SK-N-SH treated with all-trans-retinoic acid at 6 μM for 48 hours (cell line): ENCODE results near the gene DTWD2.

Experiments used
- ATAC-seq: fragments of 200-7000 bp; cut with Tn5 transposase; 3 replicates; pipeline ENCODE4 v1.9.1; 2020; ENCODE audit warnings: mild to moderate bottlenecking, moderate library complexity
- ARNTL ChIP-seq: fragments of 450-650 bp; formaldehyde crosslinking; IDR thresholded peaks from 2 replicates; pipeline ENCODE4 v1.5.0; 2020; ENCODE audit warnings: low read depth, mild to moderate bottlenecking, moderate library complexity, borderline replicate concordance
- BACH2 ChIP-seq: fragments of 250-450 bp; sonication (Bioruptor Pico); IDR thresholded peaks from 2 replicates; pipeline ENCODE4 v1.9.0; 2021; ENCODE audit warnings: mild to moderate bottlenecking, borderline replicate concordance
- ESRRG ChIP-seq: fragments of 250-450 bp; sonication (Bioruptor Pico); IDR thresholded peaks from 2 replicates; pipeline ENCODE4 v1.6.1; 2021; ENCODE audit warnings: mild to moderate bottlenecking
- GLIS3 ChIP-seq: fragments of 250-450 bp; sonication (Bioruptor Pico); IDR thresholded peaks from 2 replicates; pipeline ENCODE4 v1.5.0; 2020; ENCODE audit warnings: mild to moderate bottlenecking, moderate library complexity
- ISL1 ChIP-seq: fragments of 250-450 bp; sonication (Bioruptor Pico); IDR thresholded peaks from 2 replicates; pipeline ENCODE4 v2.1.2; 2022; ENCODE audit warnings: mild to moderate bottlenecking, moderate library complexity
- OSR1 ChIP-seq: fragments of 250-450 bp; sonication (Bioruptor Pico); IDR thresholded peaks from 2 replicates; pipeline ENCODE4 v1.8.0; 2022; ENCODE audit warnings: moderate library complexity, mild to moderate bottlenecking, inconsistent platforms
- PPARA ChIP-seq: fragments of 250-450 bp; sonication (Bioruptor Pico); IDR thresholded peaks from 2 replicates; pipeline ENCODE4 v1.5.0; 2020; ENCODE audit warnings: mild to moderate bottlenecking, borderline replicate concordance
- RARB ChIP-seq: fragments of 250-450 bp; sonication (Bioruptor Pico); IDR thresholded peaks from 2 replicates; pipeline ENCODE4 v1.8.0; 2021; ENCODE audit warnings: mild to moderate bottlenecking, moderate library complexity
- SNAI2 ChIP-seq: fragments of 250-450 bp; sonication (Bioruptor Pico); IDR thresholded peaks from 2 replicates; pipeline ENCODE4 v1.5.0; 2020; ENCODE audit warnings: mild to moderate bottlenecking, moderate library complexity
- TCF4 ChIP-seq: fragments of 250-450 bp; sonication (Bioruptor Pico); IDR thresholded peaks from 2 replicates; pipeline ENCODE4 v1.8.0; 2021; ENCODE audit warnings: mild to moderate bottlenecking, moderate library complexity, borderline replicate concordance
- TOX ChIP-seq: fragments of 250-450 bp; sonication (Bioruptor Pico); IDR thresholded peaks from 2 replicates; pipeline ENCODE4 v1.8.0; 2021; ENCODE audit warnings: mild to moderate bottlenecking, moderate library complexity, borderline replicate concordance
- ZC3H10 ChIP-seq: fragments of 250-450 bp; sonication (Bioruptor Pico); IDR thresholded peaks from 2 replicates; pipeline ENCODE4 v1.5.1; 2021; ENCODE audit warnings: mild to moderate bottlenecking, moderate library complexity
- ZFP3 ChIP-seq: fragments of 250-450 bp; sonication (Bioruptor Pico); IDR thresholded peaks from 2 replicates; pipeline ENCODE4 v1.5.0; 2020; ENCODE audit warnings: mild to moderate bottlenecking, moderate library complexity
- ZFP30 ChIP-seq: fragments of 450-650 bp; formaldehyde crosslinking; IDR thresholded peaks from 2 replicates; pipeline ENCODE4 v1.5.0; 2022; ENCODE audit warnings: mild to moderate bottlenecking, moderate library complexity
- ZNF70 ChIP-seq: fragments of 450-650 bp; formaldehyde crosslinking; IDR thresholded peaks from 2 replicates; pipeline ENCODE4 v1.5.0; 2020; ENCODE audit warnings: mild to moderate bottlenecking, moderate library complexity
- TF ChIP-seq, protein P1 (sequence below): fragments of 250-450 bp; sonication (Bioruptor Pico); IDR thresholded peaks from 2 replicates; pipeline ENCODE4 v1.5.1; 2021; ENCODE audit warnings: mild to moderate bottlenecking, moderate library complexity
- TF ChIP-seq, protein P2 (sequence below): fragments of 250-450 bp; sonication (Bioruptor Pico); IDR thresholded peaks from 2 replicates; pipeline ENCODE4 v1.5.0; 2020; ENCODE audit warnings: mild to moderate bottlenecking, moderate library complexity
- TF ChIP-seq, protein P3 (sequence below): fragments of 250-450 bp; sonication (Bioruptor Pico); IDR thresholded peaks from 2 replicates; pipeline ENCODE4 v1.8.0; 2020; ENCODE audit warnings: mild to moderate bottlenecking, moderate library complexity, borderline replicate concordance
- TF ChIP-seq, protein P4 (sequence below): fragments of 250-450 bp; sonication (Bioruptor Pico); IDR thresholded peaks from 2 replicates; pipeline ENCODE4 v1.8.0; 2021; ENCODE audit warnings: low read depth, mild to moderate bottlenecking, moderate library complexity, borderline replicate concordance

DTWD2 gene

DNA sequence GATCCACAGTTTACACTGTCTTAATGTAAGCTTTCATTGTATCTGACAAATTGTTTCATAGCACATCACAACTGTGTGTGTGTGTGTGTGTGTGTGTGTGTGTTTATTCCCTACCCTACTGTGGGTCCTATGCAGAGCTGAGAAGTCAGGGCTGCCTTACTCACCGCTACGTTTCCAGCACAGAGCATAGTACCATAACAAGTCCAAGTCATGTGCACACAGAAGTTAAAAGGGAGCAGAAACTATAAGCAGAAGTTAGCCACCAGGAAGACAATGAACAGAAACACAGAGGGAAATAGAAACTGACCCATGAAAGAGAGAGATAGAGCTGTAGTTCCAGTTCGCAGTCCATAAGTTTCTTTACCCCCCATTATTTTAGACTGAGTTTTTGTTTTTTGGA lies 44.3 kb upstream of the DTWD2 start:
- ATAC-seq = no peak
- TF ChIP-seq ISL1 (CRISPR knock-in tag) (no peak), TOX (CRISPR knock-in tag) (no peak), TCF4 (CRISPR knock-in tag) (no peak), ZFP3 (no peak), RARB (CRISPR knock-in tag) (no peak), ZFP30 (no peak), ARNTL (CRISPR knock-in tag) (no peak), BACH2 (CRISPR knock-in tag) (no peak), SNAI2 (CRISPR knock-in tag) (no peak), GLIS3 (no peak), OSR1 (CRISPR knock-in tag) (no peak)
- TF ChIP-seq, protein P1, sequence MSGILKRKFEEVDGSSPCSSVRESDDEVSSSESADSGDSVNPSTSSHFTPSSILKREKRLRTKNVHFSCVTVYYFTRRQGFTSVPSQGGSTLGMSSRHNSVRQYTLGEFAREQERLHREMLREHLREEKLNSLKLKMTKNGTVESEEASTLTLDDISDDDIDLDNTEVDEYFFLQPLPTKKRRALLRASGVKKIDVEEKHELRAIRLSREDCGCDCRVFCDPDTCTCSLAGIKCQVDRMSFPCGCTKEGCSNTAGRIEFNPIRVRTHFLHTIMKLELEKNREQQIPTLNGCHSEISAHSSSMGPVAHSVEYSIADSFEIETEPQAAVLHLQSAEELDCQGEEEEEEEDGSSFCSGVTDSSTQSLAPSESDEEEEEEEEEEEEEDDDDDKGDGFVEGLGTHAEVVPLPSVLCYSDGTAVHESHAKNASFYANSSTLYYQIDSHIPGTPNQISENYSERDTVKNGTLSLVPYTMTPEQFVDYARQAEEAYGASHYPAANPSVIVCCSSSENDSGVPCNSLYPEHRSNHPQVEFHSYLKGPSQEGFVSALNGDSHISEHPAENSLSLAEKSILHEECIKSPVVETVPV (CRISPR knock-in tag) = no peak

- no peak for TF ChIP-seq ZC3H10 (CRISPR knock-in tag)
- TF ChIP-seq BACH2 (CRISPR knock-in tag) = no peak
- TF ChIP-seq ISL1 (CRISPR knock-in tag) = no peak
- TF ChIP-seq, protein P2, sequence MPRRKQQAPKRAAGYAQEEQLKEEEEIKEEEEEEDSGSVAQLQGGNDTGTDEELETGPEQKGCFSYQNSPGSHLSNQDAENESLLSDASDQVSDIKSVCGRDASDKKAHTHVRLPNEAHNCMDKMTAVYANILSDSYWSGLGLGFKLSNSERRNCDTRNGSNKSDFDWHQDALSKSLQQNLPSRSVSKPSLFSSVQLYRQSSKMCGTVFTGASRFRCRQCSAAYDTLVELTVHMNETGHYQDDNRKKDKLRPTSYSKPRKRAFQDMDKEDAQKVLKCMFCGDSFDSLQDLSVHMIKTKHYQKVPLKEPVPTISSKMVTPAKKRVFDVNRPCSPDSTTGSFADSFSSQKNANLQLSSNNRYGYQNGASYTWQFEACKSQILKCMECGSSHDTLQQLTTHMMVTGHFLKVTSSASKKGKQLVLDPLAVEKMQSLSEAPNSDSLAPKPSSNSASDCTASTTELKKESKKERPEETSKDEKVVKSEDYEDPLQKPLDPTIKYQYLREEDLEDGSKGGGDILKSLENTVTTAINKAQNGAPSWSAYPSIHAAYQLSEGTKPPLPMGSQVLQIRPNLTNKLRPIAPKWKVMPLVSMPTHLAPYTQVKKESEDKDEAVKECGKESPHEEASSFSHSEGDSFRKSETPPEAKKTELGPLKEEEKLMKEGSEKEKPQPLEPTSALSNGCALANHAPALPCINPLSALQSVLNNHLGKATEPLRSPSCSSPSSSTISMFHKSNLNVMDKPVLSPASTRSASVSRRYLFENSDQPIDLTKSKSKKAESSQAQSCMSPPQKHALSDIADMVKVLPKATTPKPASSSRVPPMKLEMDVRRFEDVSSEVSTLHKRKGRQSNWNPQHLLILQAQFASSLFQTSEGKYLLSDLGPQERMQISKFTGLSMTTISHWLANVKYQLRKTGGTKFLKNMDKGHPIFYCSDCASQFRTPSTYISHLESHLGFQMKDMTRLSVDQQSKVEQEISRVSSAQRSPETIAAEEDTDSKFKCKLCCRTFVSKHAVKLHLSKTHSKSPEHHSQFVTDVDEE (CRISPR knock-in tag) = no peak
- TF ChIP-seq ARNTL (CRISPR knock-in tag) = no peak
- TF ChIP-seq, protein P3, sequence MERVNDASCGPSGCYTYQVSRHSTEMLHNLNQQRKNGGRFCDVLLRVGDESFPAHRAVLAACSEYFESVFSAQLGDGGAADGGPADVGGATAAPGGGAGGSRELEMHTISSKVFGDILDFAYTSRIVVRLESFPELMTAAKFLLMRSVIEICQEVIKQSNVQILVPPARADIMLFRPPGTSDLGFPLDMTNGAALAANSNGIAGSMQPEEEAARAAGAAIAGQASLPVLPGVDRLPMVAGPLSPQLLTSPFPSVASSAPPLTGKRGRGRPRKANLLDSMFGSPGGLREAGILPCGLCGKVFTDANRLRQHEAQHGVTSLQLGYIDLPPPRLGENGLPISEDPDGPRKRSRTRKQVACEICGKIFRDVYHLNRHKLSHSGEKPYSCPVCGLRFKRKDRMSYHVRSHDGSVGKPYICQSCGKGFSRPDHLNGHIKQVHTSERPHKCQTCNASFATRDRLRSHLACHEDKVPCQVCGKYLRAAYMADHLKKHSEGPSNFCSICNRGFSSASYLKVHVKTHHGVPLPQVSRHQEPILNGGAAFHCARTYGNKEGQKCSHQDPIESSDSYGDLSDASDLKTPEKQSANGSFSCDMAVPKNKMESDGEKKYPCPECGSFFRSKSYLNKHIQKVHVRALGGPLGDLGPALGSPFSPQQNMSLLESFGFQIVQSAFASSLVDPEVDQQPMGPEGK (CRISPR knock-in tag) = no peak
- TF ChIP-seq, protein P4, sequence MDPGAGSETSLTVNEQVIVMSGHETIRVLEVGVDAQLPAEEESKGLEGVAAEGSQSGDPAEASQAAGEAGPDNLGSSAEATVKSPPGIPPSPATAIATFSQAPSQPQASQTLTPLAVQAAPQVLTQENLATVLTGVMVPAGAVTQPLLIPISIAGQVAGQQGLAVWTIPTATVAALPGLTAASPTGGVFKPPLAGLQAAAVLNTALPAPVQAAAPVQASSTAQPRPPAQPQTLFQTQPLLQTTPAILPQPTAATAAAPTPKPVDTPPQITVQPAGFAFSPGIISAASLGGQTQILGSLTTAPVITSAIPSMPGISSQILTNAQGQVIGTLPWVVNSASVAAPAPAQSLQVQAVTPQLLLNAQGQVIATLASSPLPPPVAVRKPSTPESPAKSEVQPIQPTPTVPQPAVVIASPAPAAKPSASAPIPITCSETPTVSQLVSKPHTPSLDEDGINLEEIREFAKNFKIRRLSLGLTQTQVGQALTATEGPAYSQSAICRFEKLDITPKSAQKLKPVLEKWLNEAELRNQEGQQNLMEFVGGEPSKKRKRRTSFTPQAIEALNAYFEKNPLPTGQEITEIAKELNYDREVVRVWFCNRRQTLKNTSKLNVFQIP (CRISPR knock-in tag) = no peak
- TF ChIP-seq, protein P1 (CRISPR knock-in tag) = no peak
- TF ChIP-seq ZNF70 (CRISPR knock-in tag) = no peak
- no peak for TF ChIP-seq GLIS3
- TF ChIP-seq ZFP30 = no peak
- TF ChIP-seq ESRRG (CRISPR knock-in tag) = no peak
- no peak for TF ChIP-seq RARB (CRISPR knock-in tag)
- no peak for ATAC-seq
These were observed 43.6 kb upstream of the DTWD2 start for GRCh38 chr5:119031905-119032304.

DNA sequence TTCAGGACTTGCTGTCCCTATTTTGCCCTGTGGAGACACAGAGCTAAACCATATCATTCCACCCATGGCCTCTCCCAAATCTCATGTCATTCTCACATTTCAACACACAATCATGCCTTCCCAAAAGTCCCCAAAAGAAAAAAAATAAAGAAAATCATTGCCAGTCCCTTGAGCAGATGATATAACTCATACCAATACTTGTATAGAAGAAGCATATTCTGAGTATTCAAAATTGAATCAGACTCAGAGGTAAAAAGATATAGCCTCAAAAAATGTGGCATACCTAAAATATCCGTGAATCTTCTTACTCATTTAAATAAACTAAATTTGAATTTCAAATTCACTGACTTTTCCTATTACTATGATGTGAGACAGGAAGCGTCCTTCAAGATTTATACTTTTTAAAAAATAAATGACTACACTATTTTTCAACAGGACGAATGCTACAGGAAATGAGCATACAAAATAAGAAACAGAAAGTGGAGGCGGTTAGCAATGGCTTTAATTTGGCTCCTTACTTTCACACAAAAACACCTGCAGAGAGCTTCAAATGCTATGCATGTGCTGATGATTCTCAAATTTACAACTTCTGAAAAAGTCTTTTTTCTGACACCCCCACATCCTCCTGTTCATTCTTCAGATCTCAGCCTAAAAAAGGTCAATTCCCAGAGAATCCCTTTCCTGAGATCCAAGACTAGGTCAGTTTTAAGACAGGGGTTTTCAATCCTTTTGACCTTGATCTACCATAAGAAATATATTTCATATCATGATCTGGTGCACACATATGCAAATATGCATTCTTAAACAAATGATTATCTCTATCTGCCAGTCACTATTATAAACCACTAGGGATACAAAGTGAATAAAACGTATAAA lies 42.9 kb upstream of the DTWD2 start:
- ATAC-seq = no peak
- no peak for TF ChIP-seq ISL1 (CRISPR knock-in tag)
- TF ChIP-seq ZNF70 (CRISPR knock-in tag) = no peak
- no peak for TF ChIP-seq OSR1 (CRISPR knock-in tag)
- TF ChIP-seq, protein P3 (CRISPR knock-in tag) = no peak
- no peak for TF ChIP-seq GLIS3
- TF ChIP-seq PPARA (CRISPR knock-in tag) = no peak
- TF ChIP-seq RARB (CRISPR knock-in tag) = no peak
- TF ChIP-seq, protein P2 (CRISPR knock-in tag) = no peak
- TF ChIP-seq, protein P1 (CRISPR knock-in tag) = no peak
- no peak for TF ChIP-seq ZC3H10 (CRISPR knock-in tag)
